ENCODE results near the gene FAM227A.
A peak's percentile ranks its signal among the peaks of the same experiment; 100 is the strongest.
"Not testable (repeated sequence)": the region's sequence is repeated elsewhere in the genome, so short reads cannot be mapped to it uniquely, and the experiment has no call there.

The FAM227A gene

GRCh38 chr22:38657045-38657909, 1.1 kb upstream of the FAM227A start:
- DNase-seq (ENCODE audit: low read depth), result peak; percentile 15

- DNase-seq (ENCODE audit: low read depth), result no peak
Measured at GRCh38 chr22:38655519-38656255, 505 bp downstream of the FAM227A start.

GRCh38 chr22:38653741-38654140, 2.5 kb downstream of the FAM227A start:
- DNase-seq (ENCODE audit: low read depth), result no peak

- no peak for DNase-seq (ENCODE audit: low read depth)
Measured at GRCh38 chr22:38652859-38653258, 3.3 kb downstream of the FAM227A start.

- no peak for DNase-seq (ENCODE audit: low read depth)
Measured at GRCh38 chr22:38649841-38650522, 6.2 kb downstream of the FAM227A start.

GRCh38 chr22:38645430-38645829, 10.8 kb downstream of the FAM227A start:
- DNase-seq (ENCODE audit: low read depth), result no peak

GRCh38 chr22:38644245-38644644, 11.9 kb downstream of the FAM227A start:
- DNase-seq (ENCODE audit: low read depth), result not testable (repeated sequence)

GRCh38 chr22:38641476-38642040, 14.6 kb downstream of the FAM227A start:
- DNase-seq (ENCODE audit: low read depth), result no peak

- DNase-seq (ENCODE audit: low read depth), result no peak
Measured at GRCh38 chr22:38638728-38639127, 17.5 kb downstream of the FAM227A start.

- DNase-seq (ENCODE audit: low read depth), result no peak
Measured at GRCh38 chr22:38638216-38638615, 18.0 kb downstream of the FAM227A start.

- DNase-seq (ENCODE audit: low read depth), result no peak
Measured at GRCh38 chr22:38632528-38632927, 23.7 kb downstream of the FAM227A start.

- no peak for DNase-seq (ENCODE audit: low read depth)
Measured at GRCh38 chr22:38631724-38632123, 24.5 kb downstream of the FAM227A start.

- no peak for DNase-seq (ENCODE audit: low read depth)
Measured at GRCh38 chr22:38629108-38629507, 27.1 kb downstream of the FAM227A start.

GRCh38 chr22:38628444-38628843, 27.7 kb downstream of the FAM227A start:
- DNase-seq (ENCODE audit: low read depth), result no peak

GRCh38 chr22:38623351-38623750, 32.8 kb downstream of the FAM227A start:
- DNase-seq (ENCODE audit: low read depth), result no peak

GRCh38 chr22:38618682-38619081, 37.5 kb downstream of the FAM227A start:
- no peak for DNase-seq (ENCODE audit: low read depth)

GRCh38 chr22:38618258-38618657, 37.9 kb downstream of the FAM227A start:
- DNase-seq (ENCODE audit: low read depth), result no peak

- not testable (repeated sequence) for DNase-seq (ENCODE audit: low read depth)
Measured at GRCh38 chr22:38615064-38615405, 41.2 kb downstream of the FAM227A start.

GRCh38 chr22:38614332-38615063, 41.7 kb downstream of the FAM227A start:
- no peak for DNase-seq (ENCODE audit: low read depth)

GRCh38 chr22:38613588-38613987, 42.6 kb downstream of the FAM227A start:
- DNase-seq (ENCODE audit: low read depth), result no peak

GRCh38 chr22:38612217-38613006, 43.8 kb downstream of the FAM227A start:
- no peak for DNase-seq (ENCODE audit: low read depth)
